BE2C (cell line): ENCODE data around the gene CCNY.

ENCODE experiments used
- DNase-seq: peaks from one replicate; pipeline ENCODE4 v3.0.0-alpha.2; 2020
- H3K27me3 ChIP-seq: fragments of 250-450 bp; sonication (Bioruptor Pico); 2 replicates; pipeline ENCODE4 v1.5.1; 2020; ENCODE audit warnings: mild to moderate bottlenecking
- H3K36me3 ChIP-seq: fragments of 250-450 bp; sonication (Bioruptor Pico); 2 replicates; pipeline ENCODE4 v1.5.1; 2020; ENCODE audit warnings: mild to moderate bottlenecking
- H3K4me1 ChIP-seq: fragments of 250-450 bp; sonication (Bioruptor Pico); 2 replicates; pipeline ENCODE4 v1.5.1; 2020
- H3K4me3 ChIP-seq: 2 replicates; pipeline ENCODE4 v1.5.1; 2011; ENCODE audit warnings: low read depth, low read length
- H3K9me3 ChIP-seq: fragments of 250-450 bp; sonication (Bioruptor Pico); 2 replicates; pipeline ENCODE4 v1.5.1; 2020
- TF ChIP-seq, protein P1 (sequence below): IDR thresholded peaks from 2 replicates; pipeline ENCODE4 v1.5.1; 2012; ENCODE audit warnings: mild to moderate bottlenecking, low read depth, low read length

Gene CCNY

DNA sequence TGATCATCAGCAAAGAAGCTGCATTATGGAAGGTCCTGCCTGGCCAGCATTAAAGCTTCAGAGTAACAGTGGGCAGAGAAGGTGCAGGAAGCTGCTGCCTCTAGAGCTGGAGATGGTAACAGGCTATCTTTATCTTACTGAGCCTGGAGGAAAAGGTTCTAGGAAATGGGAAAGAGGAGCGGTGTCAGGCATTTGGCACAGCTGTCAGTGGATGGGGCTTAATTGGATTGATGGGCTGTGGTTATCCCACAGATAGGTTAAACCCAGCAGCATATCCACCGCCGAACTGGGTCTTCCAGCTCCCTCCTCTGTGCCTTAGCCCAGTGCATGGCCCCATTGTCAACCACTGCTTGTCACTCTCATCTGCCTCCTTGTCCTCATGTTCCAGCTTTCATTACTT is 127.6 kb downstream of the CCNY start:
- peaks cover 16% of the 10 kb centered on the region for H3K4me1 ChIP-seq
- no peaks in the 10 kb centered on the region for H3K27me3 ChIP-seq
- H3K9me3 ChIP-seq: no peaks in the 10 kb centered on the region

DNA sequence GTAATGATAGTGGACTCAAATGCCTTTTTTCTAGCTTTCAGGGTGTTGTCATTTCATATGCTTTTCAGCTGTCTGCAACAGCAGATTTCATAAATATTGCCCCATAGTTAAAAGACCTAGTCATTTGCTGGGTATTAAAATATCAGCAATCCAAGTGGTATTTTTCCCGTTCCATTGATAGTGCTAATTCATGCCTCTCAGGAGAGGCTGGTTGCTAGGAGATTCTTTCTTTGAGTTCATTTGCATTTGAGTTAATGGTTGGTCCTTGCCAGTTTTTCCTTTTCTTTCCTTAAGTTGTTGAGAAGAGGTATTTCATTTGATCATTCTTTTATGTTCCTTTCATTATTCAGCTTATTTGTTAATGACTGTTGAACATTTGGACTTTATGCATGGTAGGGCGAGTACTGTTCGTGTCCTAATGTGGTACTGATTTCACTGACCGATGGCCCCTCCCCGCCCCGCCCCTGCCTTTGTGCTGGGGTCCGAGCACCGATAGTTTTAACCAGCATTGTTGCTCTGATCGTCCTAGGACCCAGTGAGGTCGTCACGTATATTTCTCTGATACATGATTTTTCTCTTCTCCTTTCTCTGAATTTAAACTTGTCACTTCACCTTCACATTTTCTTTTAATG is 128.6 kb downstream of the CCNY start:
- H3K36me3 ChIP-seq: no peaks in the 10 kb centered on the region
- no peak overlapping the region for H3K4me3 ChIP-seq
- TF ChIP-seq, protein P1, sequence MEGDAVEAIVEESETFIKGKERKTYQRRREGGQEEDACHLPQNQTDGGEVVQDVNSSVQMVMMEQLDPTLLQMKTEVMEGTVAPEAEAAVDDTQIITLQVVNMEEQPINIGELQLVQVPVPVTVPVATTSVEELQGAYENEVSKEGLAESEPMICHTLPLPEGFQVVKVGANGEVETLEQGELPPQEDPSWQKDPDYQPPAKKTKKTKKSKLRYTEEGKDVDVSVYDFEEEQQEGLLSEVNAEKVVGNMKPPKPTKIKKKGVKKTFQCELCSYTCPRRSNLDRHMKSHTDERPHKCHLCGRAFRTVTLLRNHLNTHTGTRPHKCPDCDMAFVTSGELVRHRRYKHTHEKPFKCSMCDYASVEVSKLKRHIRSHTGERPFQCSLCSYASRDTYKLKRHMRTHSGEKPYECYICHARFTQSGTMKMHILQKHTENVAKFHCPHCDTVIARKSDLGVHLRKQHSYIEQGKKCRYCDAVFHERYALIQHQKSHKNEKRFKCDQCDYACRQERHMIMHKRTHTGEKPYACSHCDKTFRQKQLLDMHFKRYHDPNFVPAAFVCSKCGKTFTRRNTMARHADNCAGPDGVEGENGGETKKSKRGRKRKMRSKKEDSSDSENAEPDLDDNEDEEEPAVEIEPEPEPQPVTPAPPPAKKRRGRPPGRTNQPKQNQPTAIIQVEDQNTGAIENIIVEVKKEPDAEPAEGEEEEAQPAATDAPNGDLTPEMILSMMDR: no peak
- H3K4me1 ChIP-seq: peaks cover 19% of the 10 kb centered on the region
- H3K27me3 ChIP-seq: no peaks in the 10 kb centered on the region
- DNase-seq: no peak
- no peaks in the 10 kb centered on the region for H3K9me3 ChIP-seq

More for the DNA sequence above, 127.6 kb downstream of the CCNY start:
- H3K36me3 ChIP-seq: no peaks in the 10 kb centered on the region
- no peak overlapping the region for H3K4me3 ChIP-seq
- DNase-seq: no peak
- TF ChIP-seq, protein P1: no peak

DNA sequence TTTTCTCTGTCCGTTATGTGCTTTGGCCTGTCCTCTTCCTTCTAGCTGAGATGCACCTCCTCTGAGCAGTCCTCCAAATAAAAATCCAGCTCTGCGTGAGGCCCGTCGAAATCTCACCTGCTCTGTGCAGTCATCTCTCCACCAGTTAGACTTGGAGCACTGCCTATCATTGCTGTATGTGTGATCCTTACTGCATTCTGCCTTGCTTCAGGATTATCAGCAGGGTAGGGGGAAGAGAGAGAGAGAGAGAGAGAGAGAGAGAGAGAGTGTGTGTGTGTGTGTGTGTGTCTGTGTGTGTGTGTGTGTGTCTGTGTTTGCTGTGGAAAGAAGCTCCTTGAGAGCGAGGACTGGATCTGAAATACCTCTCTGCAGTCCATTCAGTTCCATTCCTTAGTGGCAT is 129.4 kb downstream of the CCNY start:
- Histone ChIP-seq H3K27me3 (no peaks in the 10 kb centered on the region), H3K36me3 (no peaks in the 10 kb centered on the region), H3K4me3 (no peak overlapping the region), H3K9me3 (no peaks in the 10 kb centered on the region), H3K4me1 (peaks cover 19% of the 10 kb centered on the region)
- TF ChIP-seq, protein P1: no peak
- DNase-seq: no peak

DNA sequence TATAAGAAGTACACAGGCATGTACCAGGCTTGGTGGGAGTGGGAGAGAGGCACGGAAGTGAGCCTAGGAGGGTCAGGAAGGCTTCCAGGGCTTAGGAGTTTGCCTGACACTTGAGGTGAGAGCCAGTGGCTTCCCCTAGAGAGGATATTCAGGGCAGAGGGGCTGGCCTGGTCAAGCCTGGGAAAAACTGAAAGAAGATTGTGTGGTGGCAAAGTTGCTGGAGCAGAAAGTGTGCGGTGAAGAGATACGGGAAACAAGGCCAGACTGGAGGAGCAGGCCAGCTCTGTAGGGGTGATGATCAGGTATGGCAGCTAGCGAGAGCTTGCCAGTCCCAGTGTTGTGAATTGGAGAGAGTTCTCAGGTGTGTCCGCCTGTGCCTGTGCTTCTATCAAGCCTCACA is 129.9 kb downstream of the CCNY start:
- Histone ChIP-seq H3K27me3 (no peaks in the 10 kb centered on the region), H3K4me3 (no peak overlapping the region), H3K9me3 (no peaks in the 10 kb centered on the region), H3K36me3 (no peaks in the 10 kb centered on the region), H3K4me1 (peaks cover 16% of the 10 kb centered on the region)
- TF ChIP-seq, protein P1: no peak
- no peak for DNase-seq

DNA sequence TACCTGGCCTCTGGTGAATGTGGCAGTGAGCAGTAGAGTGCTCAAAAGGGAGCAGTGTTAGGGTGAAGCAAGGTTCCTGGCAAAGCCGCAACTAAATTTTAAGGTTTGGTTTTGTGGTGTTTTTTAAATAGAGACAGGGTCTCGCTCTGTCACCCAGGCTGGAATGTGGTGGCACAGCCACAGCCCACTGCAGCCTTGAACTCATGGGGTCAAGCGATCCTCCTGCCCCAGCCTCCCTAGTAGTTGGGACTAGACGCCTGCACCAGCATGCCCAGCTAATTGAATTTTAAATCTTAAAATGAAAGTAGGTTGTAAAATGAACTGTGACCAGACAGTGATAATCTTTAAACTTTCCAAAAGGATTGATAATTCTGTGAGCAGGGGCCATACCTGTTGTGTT is 130.4 kb downstream of the CCNY start:
- H3K4me3 ChIP-seq: no peak overlapping the region
- no peak for DNase-seq
- no peaks in the 10 kb centered on the region for H3K9me3 ChIP-seq
- no peaks in the 10 kb centered on the region for H3K27me3 ChIP-seq
- H3K4me1 ChIP-seq: peaks cover 15% of the 10 kb centered on the region
- TF ChIP-seq, protein P1: no peak
- H3K36me3 ChIP-seq: no peaks in the 10 kb centered on the region

DNA sequence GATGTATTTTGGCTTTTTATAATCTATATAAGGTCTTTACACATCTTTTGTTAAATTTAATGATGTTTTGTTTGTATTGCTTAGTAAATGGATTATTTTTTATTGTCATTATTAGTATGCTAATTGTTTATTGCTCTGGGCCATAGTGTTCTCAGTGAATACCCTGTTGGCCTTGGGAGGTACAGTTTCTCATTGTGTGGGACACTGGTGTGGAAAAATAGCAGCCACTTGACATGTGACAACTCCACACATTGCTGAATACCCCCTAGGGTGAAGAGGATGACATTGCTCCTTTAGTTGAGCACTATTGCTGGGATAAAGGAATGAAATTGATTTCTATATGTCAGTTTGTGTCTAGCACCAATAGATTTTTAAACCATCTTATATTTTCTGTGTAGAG is 130.9 kb downstream of the CCNY start:
- Histone ChIP-seq H3K4me1 (peaks cover 13% of the 10 kb centered on the region), H3K9me3 (no peaks in the 10 kb centered on the region), H3K4me3 (no peak overlapping the region), H3K27me3 (no peaks in the 10 kb centered on the region), H3K36me3 (no peaks in the 10 kb centered on the region)
- TF ChIP-seq, protein P1: no peak
- no peak for DNase-seq
